Ascending aorta (tissue), 2 donors: ENCODE data around the gene CRKL. TPM values are rescaled to one million over a fixed set of nuclear protein-coding genes. Genes with fewer than 3 reads are reported as not detected.

Experiments
- DNase-seq, 2 donors: peaks; one replicate each; pipeline ENCODE4 v3.0.0-alpha.2; 2019; ENCODE audit warnings: low spot score in 2 of 2
- H3K27ac ChIP-seq, 2 donors: fragments of 200-600 bp; sonication (generic); one replicate each; pipeline ENCODE4 v1.5.1; 2016 to 2017; ENCODE audit warnings: mild to moderate bottlenecking in 1 of 2
- H3K27me3 ChIP-seq: fragments of 200-600 bp; sonication (generic); one replicate; pipeline ENCODE4 v1.5.1; 2017
- H3K36me3 ChIP-seq, 2 donors: fragments of 200-600 bp; sonication (generic); one replicate each; pipeline ENCODE4 v1.5.1; 2016
- H3K4me1 ChIP-seq, 2 donors: fragments of 200-600 bp; sonication (generic); one replicate each; pipeline ENCODE4 v1.5.1; 2016 to 2017; ENCODE audit warnings: mild to moderate bottlenecking in 1 of 2
- H3K4me3 ChIP-seq, 2 donors: fragments of 200-600 bp; sonication (generic); one replicate each; pipeline ENCODE4 v1.5.1; 2016 to 2017; ENCODE audit warnings: mild to moderate bottlenecking in 1 of 2
- H3K9me3 ChIP-seq, 2 donors: fragments of 200-600 bp; sonication (generic); one replicate each; pipeline ENCODE4 v1.5.1; 2016
- CTCF ChIP-seq, 3 experiments: fragments of 200-600 bp in 2 of 3; fragments of 450-650 bp in 1 of 3; sonication (generic) in 2 of 3; IDR thresholded peaks; one replicate each; pipeline ENCODE4 v1.5.1; 2016 to 2019; ENCODE audit warnings: antibody characterized with exemption in 3 of 3, mild to moderate bottlenecking in 1 of 3, moderate library complexity in 1 of 3
- intact Hi-C: fragments of 100-400 bp; cut with DNase I; formaldehyde crosslinking; loops from one replicate; pipeline ENCODE4 v1.15.1; 2023
- total RNA-seq: library from RNA; depleted of rRNA; stranded (reverse); fragments of >200 nt; gene quantifications from one replicate; pipeline ENCODE4 v1.1.0, GENCODE V29; 2016

CRKL gene
- total RNA-seq, 1 donor from 2014 or later, result 21.2 TPM

DNA sequence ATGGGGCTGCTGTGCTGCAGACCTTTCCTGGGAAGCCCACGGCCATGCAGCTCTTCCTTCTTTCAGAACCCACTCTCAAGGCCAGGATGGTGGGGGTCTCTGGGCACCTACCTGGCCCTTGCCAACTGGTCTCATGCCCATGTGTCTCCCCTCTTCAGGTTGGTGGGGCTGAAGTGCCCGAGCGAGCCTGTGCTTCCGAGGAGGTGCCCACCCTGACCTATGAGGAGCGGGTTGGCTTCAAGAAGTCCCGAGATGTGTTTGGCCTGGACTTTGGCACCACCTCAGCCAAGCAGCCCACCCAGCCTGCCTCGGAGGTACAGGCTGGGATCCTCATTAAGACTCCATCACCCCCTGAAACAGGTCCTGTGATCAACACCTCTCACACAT, 74.8 kb downstream of the CRKL start:
- H3K36me3 ChIP-seq, result peaks cover 53 to 87% of the 10 kb centered on the region in 2 donors
- no peaks in the 10 kb centered on the region for H3K9me3 ChIP-seq
- DNase-seq, result no peak
- no peak overlapping the region for H3K4me3 ChIP-seq
- intact Hi-C loops, result no loop called here
- H3K27ac ChIP-seq, result no peak overlapping the region
- H3K4me1 ChIP-seq, result no peaks in the 10 kb centered on the region
- no peak for TF ChIP-seq CTCF (IDR thresholded peaks at IDR 0.05)
- no peaks in the 10 kb centered on the region for H3K27me3 ChIP-seq

DNA sequence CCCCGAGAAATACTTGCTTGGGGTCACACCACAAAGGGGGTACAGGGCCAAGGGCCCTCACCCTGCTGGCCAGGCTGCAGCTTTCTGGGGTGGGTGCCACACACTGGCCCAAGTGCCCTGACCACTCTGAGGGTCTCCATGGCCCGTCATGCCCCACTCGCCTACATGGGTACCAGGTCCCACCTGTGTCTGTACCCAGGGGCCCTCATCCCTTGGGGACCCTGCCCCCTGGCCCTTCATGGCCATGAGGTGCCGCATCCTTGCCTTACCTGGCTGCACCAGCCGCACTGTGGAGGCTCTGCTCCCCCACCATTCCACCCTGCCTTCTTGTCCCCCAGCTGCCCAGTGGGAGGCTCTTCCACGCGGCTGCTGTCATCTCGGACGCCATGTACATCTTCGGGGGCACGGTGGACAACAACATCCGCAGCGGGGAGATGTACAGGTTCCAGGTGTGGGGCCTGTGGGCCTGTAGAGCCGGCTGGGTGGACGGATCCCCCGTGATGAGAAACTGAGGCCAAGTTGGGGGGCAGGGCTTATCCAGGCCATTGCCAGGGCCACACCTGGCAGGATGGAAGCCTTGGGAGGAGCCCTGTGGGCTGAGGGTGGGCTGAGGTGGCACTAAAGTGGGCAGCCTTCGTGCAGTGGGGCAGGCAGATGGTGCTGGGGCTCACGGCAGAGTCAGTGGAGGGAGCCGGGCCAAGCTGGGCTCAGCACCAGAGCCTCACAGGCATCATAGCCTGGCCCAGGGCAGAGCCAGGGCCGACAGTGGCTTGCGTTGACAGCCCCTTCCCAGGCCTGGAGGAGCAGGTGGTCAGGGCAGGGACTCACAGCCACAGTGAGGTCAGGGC, 75.5 kb downstream of the CRKL start:
- Histone ChIP-seq H3K9me3 (no peaks in the 10 kb centered on the region), H3K27me3 (no peaks in the 10 kb centered on the region), H3K4me3 (no peak overlapping the region), H3K36me3 (peaks cover 47 to 86% of the 10 kb centered on the region in 2 donors), H3K4me1 (no peaks in the 10 kb centered on the region), H3K27ac (no peak overlapping the region)
- DNase-seq, result no peak
- no peak for TF ChIP-seq CTCF (IDR thresholded peaks at IDR 0.05)
- intact Hi-C loops, result no loop called here

DNA sequence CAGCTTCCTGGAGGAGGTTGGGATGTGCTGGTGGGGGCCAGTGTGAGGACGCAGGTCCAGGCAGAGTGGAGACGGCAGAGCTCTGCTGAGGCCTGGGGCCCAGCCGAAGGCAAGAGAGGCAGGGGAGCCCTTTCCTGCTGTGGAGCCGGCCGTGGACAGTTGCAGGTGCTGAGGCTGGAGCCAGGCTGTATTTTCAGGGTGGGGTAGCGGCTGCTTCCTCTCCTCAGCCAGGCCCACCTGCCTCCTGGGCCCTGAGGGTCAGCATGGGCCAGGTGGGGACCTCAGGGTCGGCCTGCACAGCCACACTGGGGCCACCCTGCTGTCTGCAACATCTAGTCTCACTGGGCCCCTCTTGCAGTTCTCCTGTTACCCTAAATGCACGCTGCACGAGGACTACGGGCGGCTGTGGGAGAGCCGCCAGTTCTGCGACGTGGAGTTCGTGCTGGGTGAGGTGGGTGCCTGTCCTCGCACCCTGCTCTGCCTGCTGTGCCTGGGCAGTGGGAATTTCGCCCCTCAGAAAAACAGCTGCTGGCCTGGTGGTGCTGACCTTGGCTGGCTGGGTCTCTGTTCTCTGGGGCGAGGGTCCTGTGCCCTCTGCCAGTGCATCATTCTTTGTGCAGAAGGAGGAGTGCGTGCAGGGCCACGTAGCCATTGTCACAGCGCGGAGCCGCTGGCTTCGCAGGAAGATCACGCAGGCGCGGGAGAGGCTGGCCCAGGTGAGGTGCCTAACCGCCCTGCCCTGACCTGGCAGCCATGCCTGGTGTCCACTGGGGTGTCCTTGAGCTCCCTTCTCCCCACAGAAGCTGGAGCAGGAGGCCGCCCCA, 76.3 kb downstream of the CRKL start:
- Histone ChIP-seq H3K36me3 (peaks cover 43 to 86% of the 10 kb centered on the region in 2 donors), H3K27ac (no peak overlapping the region), H3K4me3 (no peak overlapping the region), H3K9me3 (no peaks in the 10 kb centered on the region), H3K4me1 (no peaks in the 10 kb centered on the region), H3K27me3 (no peaks in the 10 kb centered on the region)
- TF ChIP-seq CTCF (IDR thresholded peaks at IDR 0.05), result no peak
- no peak for DNase-seq
- intact Hi-C loops, result no loop called here

DNA sequence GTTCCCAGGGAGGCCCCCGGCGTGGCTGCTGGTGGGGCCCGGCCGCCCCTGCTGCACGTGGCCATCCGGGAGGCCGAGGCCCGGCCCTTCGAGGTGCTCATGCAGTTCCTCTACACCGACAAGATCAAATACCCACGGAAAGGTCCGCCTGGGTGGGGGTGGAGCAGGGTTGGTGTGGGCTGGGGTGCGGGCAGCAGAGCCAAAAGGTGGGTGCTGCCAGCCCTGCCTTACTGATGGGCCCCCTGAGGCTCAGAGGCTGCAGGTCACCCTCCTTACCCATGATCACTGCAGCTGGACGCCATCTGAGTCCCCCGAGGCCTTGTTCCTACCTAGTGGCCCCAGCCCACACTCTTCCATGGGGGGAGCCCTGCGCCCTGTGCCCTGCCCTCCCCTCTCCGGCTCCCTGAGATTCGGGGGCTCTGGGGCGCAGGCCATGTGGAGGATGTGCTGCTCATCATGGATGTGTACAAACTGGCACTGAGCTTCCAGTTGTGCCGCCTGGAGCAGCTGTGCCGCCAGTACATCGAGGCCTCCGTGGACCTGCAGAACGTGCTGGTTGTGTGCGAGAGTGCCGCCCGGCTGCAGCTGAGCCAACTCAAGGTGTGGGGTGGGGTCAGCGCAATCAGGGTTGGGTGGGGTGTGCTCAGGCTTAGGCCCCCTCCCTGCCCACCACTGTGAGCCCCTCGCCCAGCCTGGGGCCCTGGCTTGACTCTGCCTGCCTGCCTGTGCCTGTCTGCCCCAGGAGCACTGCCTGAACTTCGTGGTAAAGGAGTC, 77.1 kb downstream of the CRKL start:
- TF ChIP-seq CTCF (IDR thresholded peaks at IDR 0.05), result no peak
- Histone ChIP-seq H3K9me3 (no peaks in the 10 kb centered on the region), H3K27ac (no peak overlapping the region), H3K36me3 (peaks cover 43 to 89% of the 10 kb centered on the region in 2 donors), H3K4me1 (no peaks in the 10 kb centered on the region), H3K4me3 (no peak overlapping the region), H3K27me3 (no peaks in the 10 kb centered on the region)
- DNase-seq, result no peak
- intact Hi-C loops, result no loop called here

GRCh38 chr22:20994902-20995241, 77.7 kb downstream of the CRKL start:
- TF ChIP-seq CTCF (IDR thresholded peaks at IDR 0.05), result no peak
- Histone ChIP-seq H3K4me3 (no peak overlapping the region), H3K36me3 (peaks cover 49 to 94% of the 10 kb centered on the region in 2 donors), H3K9me3 (no peaks in the 10 kb centered on the region), H3K27me3 (no peaks in the 10 kb centered on the region), H3K27ac (no peak overlapping the region), H3K4me1 (peaks cover 0 to 4% of the 10 kb centered on the region in 2 donors)
- intact Hi-C loops, result no loop called here
- no peak for DNase-seq
